Muscle layer of colon (tissue), 2 donors: ENCODE measurements around the gene ZNF860.

Source experiments
- H3K27ac ChIP-seq: one replicate; pipeline ENCODE4 v1.7.0; 2013; ENCODE audit warnings: low read depth, mild to moderate bottlenecking, low read length, moderate library complexity
- H3K27me3 ChIP-seq, 2 donors: one replicate each; pipeline ENCODE4 v1.7.0; 2013; ENCODE audit warnings: low read length in 2 of 2, mild to moderate bottlenecking in 2 of 2; ENCODE audit not compliant: insufficient read depth in 2 of 2, control insufficient read depth in 1 of 2
- H3K36me3 ChIP-seq: one replicate; pipeline ENCODE4 v1.7.0; 2013; ENCODE audit warnings: mild to moderate bottlenecking, low read length; ENCODE audit not compliant: insufficient read depth
- H3K4me1 ChIP-seq: one replicate; pipeline ENCODE4 v1.7.0; 2013; ENCODE audit warnings: mild to moderate bottlenecking, low read length; ENCODE audit not compliant: insufficient read depth
- H3K4me3 ChIP-seq, 2 donors: one replicate each; pipeline ENCODE4 v1.7.0; 2013; ENCODE audit warnings: low read length in 2 of 2, low read depth in 1 of 2, mild to moderate bottlenecking in 1 of 2, moderate library complexity in 1 of 2
- H3K9ac ChIP-seq: one replicate; pipeline ENCODE4 v1.7.0; 2013; ENCODE audit warnings: low read length
- H3K9me3 ChIP-seq: one replicate; pipeline ENCODE4 v1.7.0; 2013; ENCODE audit warnings: mild to moderate bottlenecking, low read length
- donor health status: abdominal sarcoma.
- donor health status: Adenocarcinoma of cecum.

ZNF860 gene

DNA sequence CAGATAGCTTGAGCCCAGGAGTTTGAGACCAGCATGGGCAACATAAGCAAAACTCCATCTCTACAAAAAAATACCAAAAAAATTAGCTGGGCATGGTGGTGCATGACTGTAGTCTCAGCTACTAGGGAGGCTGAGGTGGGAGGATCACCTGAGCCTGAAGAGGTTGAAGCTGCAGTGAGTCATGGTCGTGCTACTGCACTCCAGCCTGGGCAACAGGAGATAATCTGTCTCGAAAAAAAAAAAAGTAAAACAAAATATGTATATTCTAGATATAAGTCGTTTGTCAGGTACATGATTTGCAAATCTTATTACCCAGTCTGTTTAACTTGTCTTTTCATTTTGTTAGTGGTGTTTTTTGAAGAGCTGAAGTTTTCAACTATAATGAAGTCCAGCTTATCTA, 40.2 kb downstream of the ZNF860 start:
- H3K36me3 ChIP-seq = no peaks in the 10 kb centered on the region
- H3K27ac ChIP-seq = no peak overlapping the region
- H3K9ac ChIP-seq = no peak overlapping the region
- no peaks in the 10 kb centered on the region for H3K27me3 ChIP-seq
- peaks cover 11% of the 10 kb centered on the region for H3K4me1 ChIP-seq
- no peaks in the 10 kb centered on the region for H3K9me3 ChIP-seq
- H3K4me3 ChIP-seq = no peak overlapping the region

GRCh38 chr3:32022947-32023346, 41.4 kb downstream of the ZNF860 start:
- H3K27me3 ChIP-seq = no peaks in the 10 kb centered on the region
- peaks cover 11% of the 10 kb centered on the region for H3K4me1 ChIP-seq
- no peak overlapping the region for H3K9ac ChIP-seq
- H3K9me3 ChIP-seq = no peaks in the 10 kb centered on the region
- no peaks in the 10 kb centered on the region for H3K36me3 ChIP-seq
- no peak overlapping the region for H3K4me3 ChIP-seq
- no peak overlapping the region for H3K27ac ChIP-seq

DNA sequence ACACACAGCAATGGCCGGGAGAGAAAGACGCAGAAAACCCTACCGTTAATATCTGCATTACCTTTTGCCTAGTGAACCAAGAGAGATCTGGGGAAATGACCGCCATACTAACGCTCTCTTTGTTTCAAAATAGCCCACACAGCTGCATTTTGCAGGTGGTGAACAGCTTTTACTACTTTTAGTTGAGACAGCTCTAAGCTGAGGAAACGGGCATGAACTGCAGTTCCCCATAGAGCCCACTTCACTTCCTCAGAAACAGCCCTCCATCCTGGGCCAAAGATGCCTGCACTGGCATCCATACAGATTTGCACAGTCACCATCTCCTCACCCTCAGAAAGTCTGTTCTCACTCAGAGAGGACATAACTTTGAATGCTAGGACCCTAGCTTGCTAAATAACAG, 45.0 kb downstream of the ZNF860 start:
- H3K4me1 ChIP-seq = no peaks in the 10 kb centered on the region
- H3K4me3 ChIP-seq = no peak overlapping the region
- no peaks in the 10 kb centered on the region for H3K27me3 ChIP-seq
- H3K36me3 ChIP-seq = no peaks in the 10 kb centered on the region
- no peak overlapping the region for H3K27ac ChIP-seq
- H3K9me3 ChIP-seq = no peaks in the 10 kb centered on the region
- H3K9ac ChIP-seq = no peak overlapping the region

- H3K36me3 ChIP-seq = no peaks in the 10 kb centered on the region
- no peaks in the 10 kb centered on the region for H3K9me3 ChIP-seq
- no peak overlapping the region for H3K27ac ChIP-seq
Observed at GRCh38 chr3:32037932-32038267, 56.4 kb downstream of the ZNF860 start.

GRCh38 chr3:32041316-32041715, 59.8 kb downstream of the ZNF860 start:
- Histone ChIP-seq H3K27ac (no peak overlapping the region), H3K4me1 (peaks cover 13% of the 10 kb centered on the region), H3K9me3 (no peaks in the 10 kb centered on the region), H3K36me3 (no peaks in the 10 kb centered on the region), H3K4me3 (no peak overlapping the region), H3K27me3 (no peaks in the 10 kb centered on the region), H3K9ac (no peak overlapping the region)

More at GRCh38 chr3:32037932-32038267, 56.4 kb downstream of the ZNF860 start:
- Histone ChIP-seq H3K4me1 (no peaks in the 10 kb centered on the region), H3K4me3 (no peak overlapping the region), H3K27me3 (no peaks in the 10 kb centered on the region), H3K9ac (no peak overlapping the region)
